Large intestine (tissue), 3 donors: ENCODE data around the gene PIK3AP1. TPM values are rescaled to one million over a fixed set of nuclear protein-coding genes. Genes with fewer than 3 reads are reported as not detected.
A peak's percentile ranks its signal among the peaks of the same experiment; 100 is the strongest.
"Not testable (repeated sequence)": the region's sequence is repeated elsewhere in the genome, so short reads cannot be mapped to it uniquely, and the experiment has no call there.

ENCODE experiments used
- DNase-seq, 2 donors: peaks; one replicate each; pipeline versions ENCODE4 v3.0.0 to v3.0.0-alpha.2; 2013
- H3K27ac ChIP-seq: one replicate; pipeline ENCODE4 v1.5.1; 2013; ENCODE audit warnings: low read length
- H3K27me3 ChIP-seq: 2 replicates; pipeline ENCODE4 v1.6.1; 2013; ENCODE audit warnings: low read length; ENCODE audit not compliant: control insufficient read depth, insufficient read depth
- H3K36me3 ChIP-seq: 2 replicates; pipeline ENCODE4 v1.6.1; 2013; ENCODE audit warnings: low read length; ENCODE audit not compliant: control insufficient read depth, insufficient read depth
- H3K4me1 ChIP-seq: one replicate; pipeline ENCODE4 v1.6.1; 2013; ENCODE audit warnings: low read length; ENCODE audit not compliant: control insufficient read depth, insufficient read depth
- H3K4me3 ChIP-seq: one replicate; pipeline ENCODE4 v1.5.1; 2013; ENCODE audit warnings: low read length
- H3K9me3 ChIP-seq: one replicate; pipeline ENCODE4 v1.6.1; 2013; ENCODE audit warnings: mild to moderate bottlenecking, low read depth, low read length, moderate library complexity; ENCODE audit not compliant: control insufficient read depth
- WGBS: methylation state at CpG from one replicate; pipeline ENCODE4 v1.1.5; 2013; ENCODE audit warnings: low lambda C conversion rate; ENCODE audit not compliant: insufficient coverage; 5-methylcytosine and 5-hydroxymethylcytosine counted together
- polyA plus RNA-seq: library from polyadenylated mRNA; unstranded; fragments of 120-200 nt; gene quantifications from one replicate; pipeline ENCODE4 v1.2.1, GENCODE V29; 2013

PIK3AP1 gene
- polyA plus RNA-seq, 1 donor, result 5.7 TPM

GRCh38 chr10:96579133-96579532, 141.2 kb downstream of the PIK3AP1 start:
- Histone ChIP-seq H3K36me3 (peaks cover 5% of the 10 kb centered on the region), H3K4me1 (peaks cover 41% of the 10 kb centered on the region), H3K4me3 (no peak overlapping the region), H3K27me3 (no peaks in the 10 kb centered on the region), H3K27ac (peak overlapping the region; percentile 71), H3K9me3 (no peaks in the 10 kb centered on the region)
- DNase-seq, result no peak
- 100% methylated on average over 1 of the region's 2 CpGs for WGBS

GRCh38 chr10:96578633-96579032, 141.7 kb downstream of the PIK3AP1 start:
- Histone ChIP-seq H3K36me3 (peaks cover 5% of the 10 kb centered on the region), H3K4me1 (peaks cover 41% of the 10 kb centered on the region), H3K4me3 (no peak overlapping the region), H3K27me3 (no peaks in the 10 kb centered on the region), H3K9me3 (no peaks in the 10 kb centered on the region), H3K27ac (peak overlapping the region; percentile 71)
- DNase-seq, result peak in 1 of 2 donors; percentile 48
- WGBS, result no CpG with 5 or more reads among the region's 5 CpGs

DNA sequence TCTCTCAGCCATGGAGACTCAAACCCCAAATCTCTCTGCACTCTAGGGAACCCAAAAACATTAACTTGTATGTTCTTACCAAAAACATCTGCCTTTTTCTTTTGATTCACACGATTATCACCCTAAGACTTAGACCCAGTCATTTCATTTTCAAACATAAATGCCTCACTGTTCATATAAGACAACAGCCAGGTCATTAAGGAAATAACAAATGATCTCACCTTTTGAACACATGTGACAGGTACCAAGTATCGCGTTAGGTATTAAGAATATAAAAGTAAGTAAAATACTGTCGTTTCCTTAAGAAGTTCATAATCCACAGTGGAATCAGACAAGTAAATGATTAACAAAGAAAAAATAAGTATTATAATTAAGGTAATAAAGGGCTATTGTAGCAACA, 142.3 kb downstream of the PIK3AP1 start:
- peaks cover 5% of the 10 kb centered on the region for H3K36me3 ChIP-seq
- DNase-seq, result peak in 1 of 2 donors; percentile 73
- H3K27me3 ChIP-seq, result no peaks in the 10 kb centered on the region
- no peaks in the 10 kb centered on the region for H3K9me3 ChIP-seq
- no peak overlapping the region for H3K4me3 ChIP-seq
- H3K27ac ChIP-seq, result peak overlapping the region; percentile 71
- WGBS, result 30% methylated on average over 4 of the region's 4 CpGs
- H3K4me1 ChIP-seq, result peaks cover 41% of the 10 kb centered on the region

GRCh38 chr10:96577069-96577468, 143.2 kb downstream of the PIK3AP1 start:
- Histone ChIP-seq H3K9me3 (no peaks in the 10 kb centered on the region), H3K4me3 (no peak overlapping the region), H3K27me3 (no peaks in the 10 kb centered on the region), H3K36me3 (peaks cover 8% of the 10 kb centered on the region), H3K4me1 (peaks cover 38% of the 10 kb centered on the region), H3K27ac (peak overlapping the region; percentile 9)
- DNase-seq, result peak in 1 of 2 donors; percentile 58
- WGBS, result no CpG with 5 or more reads among the region's 1 CpG

GRCh38 chr10:96576277-96576980, 143.9 kb downstream of the PIK3AP1 start:
- WGBS, result no CpG with 5 or more reads among the region's 1 CpG
- H3K36me3 ChIP-seq, result peaks cover 8% of the 10 kb centered on the region
- no peak overlapping the region for H3K27ac ChIP-seq
- H3K4me1 ChIP-seq, result peaks cover 31% of the 10 kb centered on the region
- no peaks in the 10 kb centered on the region for H3K9me3 ChIP-seq
- DNase-seq, result no peak
- H3K4me3 ChIP-seq, result no peak overlapping the region
- H3K27me3 ChIP-seq, result no peaks in the 10 kb centered on the region

DNA sequence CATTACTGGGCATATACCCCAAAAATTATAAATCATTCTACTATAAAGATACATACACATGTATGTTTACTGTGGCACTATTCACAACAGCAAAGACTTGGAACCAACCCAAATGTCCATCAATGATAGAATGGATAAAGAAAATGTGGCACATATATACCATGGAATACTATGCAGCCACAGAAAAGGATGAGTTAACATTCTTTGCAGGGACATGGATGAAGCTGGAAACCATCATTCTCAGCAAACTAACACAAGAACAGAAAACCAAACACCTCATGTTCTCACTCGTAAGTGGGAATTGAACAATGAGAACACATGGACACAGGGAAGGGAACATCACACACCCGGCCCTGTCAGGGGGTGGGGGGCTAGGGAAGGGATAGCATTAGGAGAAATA, 145.8 kb downstream of the PIK3AP1 start:
- Histone ChIP-seq H3K4me1 (peaks cover 26% of the 10 kb centered on the region), H3K36me3 (peaks cover 11% of the 10 kb centered on the region)
- not testable (repeated sequence) for H3K9me3 ChIP-seq, DNase-seq, H3K4me3 ChIP-seq, H3K27ac ChIP-seq, H3K27me3 ChIP-seq
- WGBS, result 100% methylated on average over 1 of the region's 2 CpGs

- peaks cover 14% of the 10 kb centered on the region for H3K4me1 ChIP-seq
- WGBS, result 96% methylated on average over 3 of the region's 5 CpGs
Observed at GRCh38 chr10:96573036-96573435, 147.3 kb downstream of the PIK3AP1 start.

DNA sequence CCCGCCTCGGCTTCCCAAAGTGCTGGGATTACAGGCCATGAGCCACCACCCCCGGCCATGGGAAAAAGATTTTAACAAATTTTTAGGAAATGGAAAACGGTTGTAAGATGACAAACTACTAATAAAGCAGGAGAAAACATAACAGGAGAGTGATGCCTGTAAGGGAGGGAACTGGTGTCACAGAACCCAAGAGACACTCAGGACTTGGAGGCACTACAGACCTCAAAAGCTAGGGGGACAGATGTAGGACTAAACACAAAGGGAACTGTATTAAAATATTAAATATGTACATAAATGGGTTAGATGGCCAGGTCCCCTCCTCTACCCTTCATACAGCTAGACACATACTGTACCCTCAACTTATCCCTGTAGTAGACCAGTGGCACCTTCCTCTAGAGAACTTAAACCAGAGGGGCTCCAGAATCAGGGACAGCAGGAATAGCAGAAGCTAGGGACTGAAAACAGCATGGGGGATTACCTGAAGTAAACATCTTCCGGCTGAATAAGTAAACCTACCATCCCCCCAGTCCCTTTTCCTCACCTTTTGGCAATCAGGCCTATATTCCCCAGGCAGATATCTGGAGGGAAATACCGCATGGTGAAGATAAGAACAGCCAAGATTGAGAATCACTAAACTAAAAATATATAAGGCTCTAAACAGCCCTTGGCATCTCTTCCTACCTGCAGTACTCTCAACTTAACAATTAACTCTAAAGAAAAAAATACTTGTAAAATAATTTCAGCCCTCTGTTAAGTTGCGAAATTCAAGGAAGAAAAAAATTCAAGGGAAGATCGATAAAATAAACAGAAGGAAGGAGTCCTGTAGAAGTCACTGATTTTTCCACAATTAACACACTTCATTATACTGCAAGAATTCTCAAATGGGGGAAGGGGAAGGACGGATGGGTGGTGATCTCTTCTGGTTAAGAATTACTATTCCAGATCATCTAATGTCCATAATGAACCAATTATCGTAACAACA, 149.0 kb downstream of the PIK3AP1 start:
- H3K4me1 ChIP-seq, result peaks cover 3% of the 10 kb centered on the region
- H3K9me3 ChIP-seq, result no peaks in the 10 kb centered on the region
- WGBS, result 77% methylated on average over 4 of the region's 10 CpGs
- H3K27ac ChIP-seq, result no peak overlapping the region
- peaks cover 28% of the 10 kb centered on the region for H3K36me3 ChIP-seq
- H3K27me3 ChIP-seq, result no peaks in the 10 kb centered on the region
- DNase-seq, result no peak
- H3K4me3 ChIP-seq, result no peak overlapping the region

More at GRCh38 chr10:96573036-96573435, 147.3 kb downstream of the PIK3AP1 start:
- H3K27ac ChIP-seq, result no peak overlapping the region
- no peak for DNase-seq
- no peaks in the 10 kb centered on the region for H3K9me3 ChIP-seq
- no peak overlapping the region for H3K4me3 ChIP-seq
- peaks cover 17% of the 10 kb centered on the region for H3K36me3 ChIP-seq
- no peaks in the 10 kb centered on the region for H3K27me3 ChIP-seq

DNA sequence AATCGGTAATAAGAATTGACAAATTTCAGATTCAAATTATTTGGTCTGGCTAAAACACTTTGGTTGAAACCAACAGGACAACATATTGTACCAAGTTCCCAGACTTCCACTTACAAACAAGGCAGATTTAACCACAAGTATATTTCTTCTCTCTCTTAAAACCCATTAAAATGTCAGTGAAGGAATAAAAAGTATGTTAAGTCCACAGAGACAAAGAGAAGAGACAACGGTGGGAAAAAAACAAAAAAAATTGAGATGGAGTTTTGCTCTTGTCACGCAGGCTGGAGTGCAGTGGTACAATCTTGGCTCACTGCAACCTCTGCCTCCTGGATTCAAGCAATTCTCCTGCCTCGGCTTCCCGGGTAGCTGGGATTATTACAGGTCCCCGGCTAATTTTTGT, 149.8 kb downstream of the PIK3AP1 start:
- Histone ChIP-seq H3K4me1 (peaks cover 3% of the 10 kb centered on the region), H3K36me3 (peaks cover 29% of the 10 kb centered on the region), H3K4me3 (no peak overlapping the region), H3K27me3 (no peaks in the 10 kb centered on the region), H3K27ac (no peak overlapping the region), H3K9me3 (no peaks in the 10 kb centered on the region)
- 90% methylated on average over 2 of the region's 6 CpGs for WGBS
- DNase-seq, result no peak

GRCh38 chr10:96568402-96568801, 151.9 kb downstream of the PIK3AP1 start:
- Histone ChIP-seq H3K4me3 (no peak overlapping the region), H3K9me3 (no peaks in the 10 kb centered on the region), H3K36me3 (peaks cover 33% of the 10 kb centered on the region), H3K27me3 (no peaks in the 10 kb centered on the region), H3K27ac (no peak overlapping the region), H3K4me1 (peaks cover 3% of the 10 kb centered on the region)
- WGBS, result 100% methylated on average over 1 of the region's 1 CpG
- DNase-seq, result no peak
